GM18508 (cell line): ENCODE data around the gene CREB5.
"Not testable (repeated sequence)": the region's sequence is repeated elsewhere in the genome, so short reads cannot be mapped to it uniquely, and the experiment has no call there.

Experiments used
- ATAC-seq: cut with Tn5 transposase; IDR thresholded peaks from one replicate; pipeline ENCODE4 v1.9.1; 2021; ENCODE audit warnings: moderate number of reproducible peaks; ENCODE audit not compliant: insufficient read depth, unreplicated experiment

The CREB5 gene

DNA sequence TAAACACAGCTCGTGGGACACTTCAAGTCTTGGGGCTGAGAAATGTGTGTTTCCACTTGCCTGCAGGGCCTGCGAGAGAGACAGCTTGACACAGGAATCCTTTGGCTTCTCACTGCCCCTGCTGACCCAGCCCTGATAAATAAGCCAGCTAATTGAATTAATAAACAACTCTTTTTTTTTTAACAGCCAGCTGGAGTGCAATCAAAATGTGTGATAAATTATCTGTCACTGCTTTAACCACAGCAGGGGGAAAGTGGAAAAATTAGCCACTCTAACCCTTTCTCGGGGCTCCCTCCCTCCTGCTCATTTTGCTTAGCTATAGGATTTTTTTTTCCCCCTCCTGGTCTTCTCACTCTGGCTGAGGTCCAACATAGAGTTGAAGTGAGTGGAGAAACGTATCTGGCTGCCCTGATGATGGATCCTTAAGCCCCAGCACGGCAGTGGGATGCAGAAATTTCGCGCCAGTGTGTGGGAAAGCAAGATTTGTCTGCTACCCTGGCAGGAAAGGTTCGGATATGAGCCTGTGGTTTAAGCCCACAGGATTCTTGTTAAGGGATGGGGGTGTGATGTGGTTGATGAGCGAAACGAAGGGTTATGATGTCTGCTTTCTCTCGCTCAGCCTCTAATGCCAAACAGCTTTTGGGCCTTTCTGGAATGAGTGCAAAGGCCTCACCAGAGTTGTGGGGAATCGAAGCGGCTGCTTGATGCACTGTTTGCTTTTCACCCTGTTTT, 372.0 kb downstream of the CREB5 start:
- ATAC-seq, result no peak

DNA sequence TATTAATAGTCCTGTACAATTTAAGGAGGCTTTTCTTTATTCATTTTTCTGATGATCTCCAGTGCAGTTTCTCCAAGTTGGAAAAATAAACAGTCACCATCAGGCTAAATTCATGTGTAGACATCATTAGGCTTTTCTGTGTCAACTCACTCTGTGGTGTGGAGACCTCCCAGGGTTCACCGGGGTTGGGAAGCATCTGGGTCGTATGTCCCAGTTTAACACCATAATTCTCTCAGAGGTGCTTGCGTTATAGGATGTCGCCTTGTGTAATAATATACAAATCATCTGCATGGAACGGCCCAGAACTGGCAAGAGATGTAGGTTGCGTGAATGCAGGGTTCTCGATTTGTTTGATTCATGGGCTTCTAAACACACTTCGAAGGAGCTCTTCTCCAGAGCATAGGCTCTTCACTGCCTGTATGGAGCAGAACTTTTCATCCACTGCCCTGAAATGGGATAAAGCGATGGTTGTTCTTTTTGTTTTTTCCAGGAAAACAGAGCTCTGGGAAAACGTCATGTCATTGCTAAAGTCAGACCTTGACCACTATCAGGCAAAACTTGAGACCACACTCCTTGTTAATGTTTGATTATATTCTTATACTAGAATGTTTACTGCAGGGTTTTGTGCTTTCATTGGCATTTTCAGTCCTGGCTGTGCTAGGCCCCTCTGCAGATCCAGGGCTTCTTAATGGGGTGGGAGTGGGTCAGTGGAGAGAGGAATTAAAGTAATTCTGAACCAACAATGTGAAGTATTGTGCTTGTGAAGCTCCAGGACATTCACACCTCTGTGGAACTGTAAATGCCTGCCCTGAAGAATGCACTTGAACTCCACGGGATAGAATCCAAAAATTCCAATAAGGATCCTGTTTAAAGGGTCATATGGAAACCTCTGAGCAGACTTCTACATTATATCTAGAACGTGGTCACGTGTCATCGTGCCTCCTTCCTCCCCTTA, 373.0 kb downstream of the CREB5 start:
- ATAC-seq, result no peak

DNA sequence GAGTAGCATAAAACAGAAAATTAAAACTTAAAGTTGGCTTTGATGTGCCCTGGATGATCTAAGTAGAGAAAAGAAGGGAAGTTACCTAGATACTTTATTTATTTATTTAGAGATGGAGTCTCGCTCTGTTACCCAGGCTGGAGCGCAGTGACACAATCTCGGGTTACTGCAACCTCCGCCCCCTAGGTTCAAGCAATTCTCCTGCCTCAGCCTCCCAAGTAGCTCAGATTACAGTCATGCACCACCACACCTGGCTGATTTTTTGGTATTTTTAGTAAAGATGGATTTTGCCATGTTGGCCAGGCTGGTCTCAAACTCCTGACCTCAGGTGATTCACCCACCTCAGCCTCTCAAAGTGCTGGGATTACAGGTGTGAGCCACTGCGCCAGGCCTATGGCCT, 373.8 kb downstream of the CREB5 start:
- not testable (repeated sequence) for ATAC-seq

DNA sequence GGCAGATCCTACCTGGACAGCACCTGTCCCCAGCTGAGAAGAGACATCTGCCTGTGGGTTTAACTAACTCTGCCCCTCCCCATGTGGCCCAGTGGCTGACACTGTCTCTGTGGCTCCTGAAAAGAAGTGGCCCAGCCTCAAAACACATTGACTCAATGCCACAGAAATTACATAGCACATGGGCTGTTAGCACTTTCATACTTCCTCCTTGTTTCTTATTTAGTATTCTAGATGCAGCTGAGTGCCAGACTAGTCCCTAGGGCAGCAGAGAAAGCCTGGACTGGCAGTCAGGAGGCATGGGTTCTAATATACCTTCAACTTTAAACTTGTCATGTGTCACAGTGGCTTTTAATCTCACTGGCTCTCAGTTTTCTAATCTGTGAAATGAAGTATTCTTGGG, 374.8 kb downstream of the CREB5 start:
- ATAC-seq, result no peak

DNA sequence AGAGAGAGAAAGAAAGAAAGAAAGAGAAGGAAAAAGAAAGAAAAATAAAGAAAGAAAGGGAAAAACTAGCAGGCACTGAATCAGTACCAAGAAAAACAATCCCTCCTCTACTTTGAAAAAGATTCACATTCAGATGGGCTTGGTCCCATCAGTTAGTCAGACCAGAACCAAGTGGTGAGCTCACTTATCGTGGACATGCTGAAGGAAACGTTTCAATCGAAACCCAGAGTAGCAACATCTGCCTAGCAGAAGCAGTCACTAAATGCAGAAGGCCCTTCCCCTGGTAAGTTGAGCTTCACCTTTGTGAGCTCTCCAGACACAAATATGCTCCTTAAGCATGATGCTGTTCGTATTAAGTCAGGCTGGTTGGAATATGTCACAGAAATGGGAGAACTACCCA, 378.1 kb downstream of the CREB5 start:
- no peak for ATAC-seq

DNA sequence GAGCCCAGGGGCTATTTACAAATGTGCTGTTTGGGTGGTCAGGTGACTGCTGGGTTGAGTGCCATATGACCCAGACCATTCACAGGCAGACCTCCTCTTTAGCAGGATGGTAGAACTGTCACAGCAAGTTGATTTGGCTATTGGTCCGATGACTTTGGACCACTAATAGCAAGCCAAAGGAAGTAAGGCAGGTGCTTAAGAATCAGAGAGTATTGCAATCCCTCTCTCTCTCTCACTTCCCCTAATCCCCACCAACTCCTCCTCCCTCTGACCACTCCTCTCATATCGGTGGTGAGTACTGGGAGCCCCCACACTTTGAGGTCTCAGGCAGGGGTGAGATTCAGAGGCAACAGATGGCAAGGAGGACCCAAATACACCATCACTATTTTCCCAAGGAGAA, 380.5 kb downstream of the CREB5 start:
- ATAC-seq, result no peak

GRCh38 chr7:28793381-28794085, 381.2 kb downstream of the CREB5 start:
- ATAC-seq, result no peak

- no peak for ATAC-seq
These were observed 386.0 kb downstream of the CREB5 start for GRCh38 chr7:28798274-28798673.

DNA sequence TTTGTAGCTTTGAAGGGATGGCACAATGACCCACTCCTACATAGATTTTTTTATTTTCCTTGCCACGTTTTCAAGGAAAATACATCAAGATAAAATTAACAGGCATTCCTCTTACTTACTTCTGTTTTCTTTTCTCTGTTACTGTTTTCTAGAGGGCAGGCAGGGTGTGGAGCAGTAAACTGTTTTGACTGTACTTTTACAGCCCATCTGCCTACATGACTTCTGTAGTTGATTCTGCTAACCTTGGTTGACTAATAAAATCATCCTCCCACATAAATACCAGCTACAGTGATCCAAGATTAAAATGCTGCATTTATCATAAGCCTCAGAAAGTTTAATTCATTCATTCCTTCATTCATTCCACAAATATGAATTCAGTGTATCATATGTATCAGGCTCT, 387.3 kb downstream of the CREB5 start:
- ATAC-seq, result no peak

GRCh38 chr7:28800150-28800549, 387.8 kb downstream of the CREB5 start:
- no peak for ATAC-seq

GRCh38 chr7:28802450-28802849, 390.1 kb downstream of the CREB5 start:
- ATAC-seq, result no peak

DNA sequence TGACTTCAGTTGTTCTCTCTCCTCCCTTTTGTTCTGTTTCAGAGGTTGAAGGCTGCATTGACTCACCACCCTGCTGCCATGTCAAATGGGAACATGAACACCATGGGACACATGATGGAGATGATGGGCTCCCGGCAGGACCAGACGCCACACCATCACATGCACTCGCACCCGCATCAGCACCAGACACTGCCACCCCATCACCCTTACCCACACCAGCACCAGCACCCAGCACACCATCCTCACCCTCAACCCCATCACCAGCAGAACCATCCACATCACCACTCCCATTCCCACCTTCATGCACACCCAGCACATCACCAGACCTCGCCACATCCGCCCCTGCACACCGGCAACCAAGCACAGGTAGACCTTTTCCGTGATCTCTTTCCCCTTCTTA, 391.8 kb downstream of the CREB5 start:
- ATAC-seq, result no peak

- ATAC-seq, result no peak
These were observed 392.7 kb downstream of the CREB5 start for GRCh38 chr7:28804990-28805389.

GRCh38 chr7:28806841-28807240, 394.5 kb downstream of the CREB5 start:
- no peak for ATAC-seq

DNA sequence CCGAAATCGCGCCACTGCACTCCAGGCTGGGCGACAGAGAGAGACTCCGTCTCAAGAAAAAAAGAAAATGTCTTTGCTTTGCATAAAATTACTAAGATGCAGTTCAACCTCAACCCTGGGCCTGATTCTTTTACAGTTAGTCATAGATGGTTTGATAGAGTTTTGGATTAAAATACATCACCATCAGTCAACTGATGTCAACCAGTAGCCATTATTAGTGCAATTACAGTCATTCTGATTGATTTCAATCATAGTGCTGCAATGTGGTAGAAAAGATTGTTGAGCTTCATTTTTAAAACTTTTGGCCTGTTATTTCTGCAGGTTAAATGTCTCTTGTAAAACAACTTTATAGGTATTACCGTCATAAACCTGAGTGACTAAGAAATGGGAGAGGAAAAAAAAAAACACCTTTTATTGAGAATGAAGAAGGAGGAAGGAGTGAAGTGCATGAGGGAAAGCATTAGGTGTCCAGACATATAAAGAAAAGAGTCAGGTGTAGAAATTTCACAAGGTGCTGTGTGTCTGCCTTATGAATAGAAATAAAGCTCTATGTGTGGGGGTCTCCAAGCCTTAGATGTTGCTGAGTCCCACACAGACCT, 395.2 kb downstream of the CREB5 start:
- no peak for ATAC-seq

DNA sequence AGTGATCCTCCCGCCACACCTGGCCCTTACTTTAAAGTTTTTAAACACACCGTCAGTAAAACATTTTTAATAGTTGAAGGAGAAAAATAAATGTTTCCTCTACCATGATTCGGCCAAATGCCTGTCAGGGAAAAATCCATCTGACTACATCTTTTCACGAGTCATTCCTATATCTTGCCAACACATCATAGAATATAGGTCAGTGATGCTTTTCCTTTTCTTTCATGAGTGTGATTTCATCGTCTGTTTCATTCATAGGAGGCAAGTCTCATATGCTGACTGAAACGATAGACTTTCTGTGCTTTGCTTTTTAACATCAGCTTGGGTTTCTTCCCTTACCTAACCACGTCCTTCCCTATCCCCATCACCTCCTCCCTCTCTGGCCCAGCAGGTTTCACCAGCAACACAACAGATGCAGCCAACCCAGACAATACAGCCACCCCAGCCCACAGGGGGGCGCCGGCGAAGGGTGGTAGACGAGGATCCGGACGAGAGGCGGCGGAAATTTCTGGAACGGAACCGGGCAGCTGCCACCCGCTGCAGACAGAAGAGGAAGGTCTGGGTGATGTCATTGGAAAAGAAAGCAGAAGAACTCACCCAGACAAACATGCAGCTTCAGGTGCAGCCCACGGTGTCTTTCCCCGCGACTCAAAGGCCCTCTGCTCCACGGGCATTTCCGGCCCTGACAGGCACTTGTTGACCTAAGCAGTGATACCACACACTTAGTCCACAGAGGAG, 396.6 kb downstream of the CREB5 start:
- no peak for ATAC-seq

GRCh38 chr7:28811008-28811407, 398.7 kb downstream of the CREB5 start:
- no peak for ATAC-seq

- no peak for ATAC-seq
These were observed 399.5 kb downstream of the CREB5 start for GRCh38 chr7:28811701-28812430.

- ATAC-seq, result no peak
These were observed 400.3 kb downstream of the CREB5 start for GRCh38 chr7:28812616-28813015.
